ENCODE data around the gene IL2RA.
"Not testable (repeated sequence)": the region's sequence is repeated elsewhere in the genome, so short reads cannot be mapped to it uniquely, and the experiment has no call there.

IL2RA gene

DNA sequence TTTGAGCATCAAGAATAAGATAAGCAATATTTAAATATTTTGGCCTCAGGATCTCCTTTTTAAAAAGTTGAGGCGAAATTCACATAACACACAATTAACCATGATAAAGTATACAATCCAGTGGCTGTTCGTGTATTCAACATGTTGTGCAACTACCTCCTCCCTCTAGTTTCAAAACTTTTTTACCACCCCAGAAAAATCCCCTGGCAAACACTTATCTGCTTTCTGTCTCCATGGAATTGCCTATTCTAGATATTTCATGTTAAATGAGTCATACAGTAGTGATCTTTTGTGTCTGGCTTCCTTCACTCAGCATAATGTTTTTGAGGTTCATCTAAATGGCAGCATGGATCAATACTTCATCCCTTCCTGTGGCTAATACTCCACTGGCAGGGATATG is 53.0 kb downstream of the IL2RA start:
- DNase-seq (ENCODE audit: extremely low spot score), result no peak
- TF ChIP-seq CTCF (IDR thresholded peaks at IDR 0.05; ENCODE audit: control extremely low read depth, extremely low read depth, low read depth, missing control alignments), result no peak
- ChIA-PET CTCF (interaction anchor here (3.4 kb wide), 1 partner anchor 78 kb away, joined by 14 read pairs; no protein-coding TSS in a partner anchor), POLR2A (no interaction called here)

DNA sequence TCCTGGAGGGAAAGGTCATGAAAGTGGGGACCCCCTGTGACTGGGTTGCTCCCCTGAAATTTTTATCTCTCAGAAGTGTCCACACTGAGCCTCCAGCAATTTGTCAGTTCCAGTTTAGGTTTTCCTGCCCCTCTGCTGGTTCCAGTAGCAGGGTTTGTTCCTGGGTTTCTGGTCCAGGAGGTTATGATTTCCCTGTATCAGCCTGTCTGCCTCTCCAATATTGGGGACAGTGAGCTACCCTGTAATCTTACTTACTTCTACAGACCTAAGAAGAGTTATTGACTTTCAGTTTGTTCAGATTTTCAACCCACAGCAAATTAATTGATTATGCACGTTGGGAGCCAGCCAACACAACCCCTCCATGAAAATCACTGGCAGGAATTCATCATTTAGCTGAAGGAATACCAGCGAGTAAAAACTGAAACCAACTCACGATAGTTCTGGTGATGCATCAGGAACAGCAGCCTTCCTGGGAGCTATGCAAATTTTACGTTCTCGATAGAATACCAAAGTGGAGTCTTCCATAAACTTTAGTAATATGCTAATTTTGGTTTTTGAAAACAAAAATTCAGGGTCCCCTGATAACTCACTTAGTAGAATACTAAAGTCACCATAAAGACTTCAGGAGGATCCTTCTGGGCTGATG is 53.5 kb downstream of the IL2RA start:
- ChIA-PET CTCF (interaction anchor here (3.4 kb wide), 1 partner anchor 78 kb away, joined by 14 read pairs; no protein-coding TSS in a partner anchor), POLR2A (no interaction called here)
- no peak for DNase-seq (ENCODE audit: extremely low spot score)
- no peak for TF ChIP-seq CTCF (IDR thresholded peaks at IDR 0.05; ENCODE audit: control extremely low read depth, extremely low read depth, low read depth, missing control alignments)

DNA sequence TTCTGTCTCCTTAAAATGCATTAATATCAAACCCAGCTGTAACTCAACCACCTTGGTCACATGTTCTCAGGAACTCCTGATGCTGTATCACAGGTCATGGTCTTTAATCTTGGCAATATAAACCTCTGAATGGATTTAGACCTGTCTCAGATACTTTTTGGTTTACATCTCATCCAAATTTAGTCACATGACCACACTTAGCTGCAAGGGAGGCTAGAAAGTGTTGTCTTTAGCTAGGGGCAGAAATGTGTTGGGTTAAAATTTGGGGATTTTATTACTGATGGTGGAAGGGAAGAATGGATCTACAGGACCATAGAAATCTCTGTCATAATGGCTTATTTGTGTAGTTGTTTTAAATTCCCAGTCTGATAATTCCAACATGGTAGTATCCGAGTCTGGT is 55.2 kb downstream of the IL2RA start:
- TF ChIP-seq CTCF (IDR thresholded peaks at IDR 0.05; ENCODE audit: control extremely low read depth, extremely low read depth, low read depth, missing control alignments), result no peak
- POLR2A ChIA-PET, result no interaction called here
- CTCF ChIA-PET, result interaction anchor here (1.0 to 1.3 kb wide), 3 partner anchors 19 to 80 kb away, joined by 3 to 5 read pairs (median 3); no protein-coding TSS in a partner anchor
- DNase-seq (ENCODE audit: extremely low spot score), result no peak

- no peak for TF ChIP-seq CTCF (IDR thresholded peaks at IDR 0.05; ENCODE audit: control extremely low read depth, extremely low read depth, low read depth, missing control alignments)
- no peak for DNase-seq (ENCODE audit: extremely low spot score)
- CTCF ChIA-PET, result interaction anchor here (1.0 to 1.3 kb wide), 3 partner anchors 18 to 80 kb away, joined by 3 to 5 read pairs (median 3); no protein-coding TSS in a partner anchor
- POLR2A ChIA-PET, result no interaction called here
Observed at GRCh38 chr10:6006546-6006945, 55.6 kb downstream of the IL2RA start.

DNA sequence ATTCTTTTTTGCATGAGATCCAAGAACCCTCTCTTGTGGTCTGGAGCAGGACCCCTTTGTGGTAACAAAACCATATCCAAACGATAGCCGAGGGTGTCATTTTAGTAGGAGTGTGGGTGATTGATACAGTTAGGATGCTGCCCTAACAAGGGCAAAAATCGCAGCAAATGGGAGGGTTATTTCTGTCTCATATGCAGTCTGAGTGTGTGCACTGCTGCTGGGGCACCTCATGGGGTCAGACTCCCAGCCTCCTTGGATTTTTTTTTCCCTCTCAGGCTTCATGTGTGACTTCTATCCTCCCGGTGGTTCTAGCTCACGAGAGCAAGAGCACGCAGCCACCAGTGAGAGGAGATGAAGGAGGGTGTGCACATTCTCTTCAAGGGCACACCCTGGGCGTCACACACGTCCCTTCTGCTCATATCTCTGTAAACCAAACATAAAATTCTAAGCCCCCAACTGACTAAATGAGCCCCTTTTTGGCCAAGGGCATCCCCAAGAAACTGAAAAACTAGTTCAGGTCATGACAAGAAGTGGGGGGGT is 56.2 kb downstream of the IL2RA start:
- CTCF ChIA-PET, result interaction anchor here (1.0 to 1.1 kb wide), 2 partner anchors 21 to 81 kb away, joined by 3 read pairs; no protein-coding TSS in a partner anchor
- no peak for DNase-seq (ENCODE audit: extremely low spot score)
- POLR2A ChIA-PET, result no interaction called here
- no peak for TF ChIP-seq CTCF (IDR thresholded peaks at IDR 0.05; ENCODE audit: control extremely low read depth, extremely low read depth, low read depth, missing control alignments)

DNA sequence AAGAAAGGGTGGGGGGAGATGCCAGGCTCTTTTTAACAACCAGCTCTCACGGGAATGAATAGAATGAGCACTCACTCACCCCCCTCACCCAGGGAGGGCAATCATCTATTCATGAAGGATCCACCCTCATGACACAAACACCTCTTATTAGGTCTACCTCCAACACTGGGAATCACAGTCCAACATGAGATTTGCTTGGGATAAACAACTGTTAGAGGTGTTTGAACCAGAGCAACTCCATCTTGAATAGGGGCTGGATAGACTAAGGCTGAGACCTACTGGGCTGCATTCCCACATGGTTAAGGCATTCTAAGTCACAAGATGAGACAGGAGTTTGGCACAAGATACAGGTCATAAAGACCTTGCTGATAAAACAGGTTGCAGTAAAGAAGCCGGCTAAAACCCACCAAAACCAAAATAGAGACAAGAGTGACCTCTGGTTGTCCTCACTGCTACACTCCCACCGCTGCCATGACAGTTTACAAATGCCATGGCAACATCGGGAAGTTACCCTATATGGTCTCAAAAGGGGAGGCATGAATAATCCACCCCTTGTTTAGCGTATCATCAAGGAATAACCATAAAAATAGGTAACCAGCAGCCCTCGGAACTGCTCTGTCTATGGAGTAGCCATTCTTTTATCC is 56.9 kb downstream of the IL2RA start:
- POLR2A ChIA-PET, CTCF ChIA-PET: not testable (repeated sequence)

More for the DNA sequence above, 56.9 kb downstream of the IL2RA start:
- DNase-seq (ENCODE audit: extremely low spot score), result not testable (repeated sequence)
